Neuronal stem cell (in vitro differentiated cells): Measurements from ENCODE around the gene RPS19.
A peak's percentile ranks its signal among the peaks of the same experiment; 100 is the strongest.

Source experiments
- DNase-seq: peaks from one replicate; pipeline ENCODE4 v3.0.0-alpha.2; 2013; ENCODE audit warnings: low spot score
- H2AFZ ChIP-seq: one replicate; pipeline ENCODE4 v1.6.1; 2013; ENCODE audit warnings: mild to moderate bottlenecking, low read length, inconsistent platforms
- H2AK5ac ChIP-seq: 2 replicates; pipeline ENCODE4 v1.6.1; 2013; ENCODE audit warnings: low read depth, mild to moderate bottlenecking, inconsistent platforms, low read length, moderate library complexity, mixed read lengths
- H2BK120ac ChIP-seq: 2 replicates; pipeline ENCODE4 v1.6.1; 2013; ENCODE audit warnings: low read depth, mild to moderate bottlenecking, inconsistent platforms, low read length, moderate library complexity, mixed read lengths
- H2BK12ac ChIP-seq: one replicate; pipeline ENCODE4 v1.6.1; 2013; ENCODE audit warnings: low read length, inconsistent platforms
- H2BK15ac ChIP-seq: 2 replicates; pipeline ENCODE4 v1.6.1; 2013; ENCODE audit warnings: mild to moderate bottlenecking, low read length, inconsistent platforms, mixed read lengths
- H2BK5ac ChIP-seq: one replicate; pipeline ENCODE4 v1.6.1; 2013; ENCODE audit warnings: inconsistent platforms, mild to moderate bottlenecking, low read length, moderate library complexity
- H3K14ac ChIP-seq: one replicate; pipeline ENCODE4 v1.6.1; 2013; ENCODE audit warnings: low read length, inconsistent platforms
- H3K18ac ChIP-seq: 2 replicates; pipeline ENCODE4 v1.6.1; 2013; ENCODE audit warnings: low read length, inconsistent platforms
- H3K23ac ChIP-seq: 2 replicates; pipeline ENCODE4 v1.6.1; 2013; ENCODE audit warnings: low read depth, mild to moderate bottlenecking, mixed read lengths, low read length, inconsistent platforms; ENCODE audit not compliant: poor library complexity
- H3K27ac ChIP-seq: replicated peaks from 3 replicates; pipeline ENCODE4 v1.5.1; 2013; ENCODE audit warnings: low read length, inconsistent platforms
- H3K27me3 ChIP-seq, 3 experiments: 2 replicates each; pipeline ENCODE4 v1.6.1; 2013; ENCODE audit warnings: low read length in 3 of 3, mild to moderate bottlenecking in 2 of 3, inconsistent platforms in 1 of 3, low read depth in 1 of 3, mixed read lengths in 1 of 3, moderate library complexity in 1 of 3; ENCODE audit not compliant: control insufficient read depth in 3 of 3, insufficient read depth in 3 of 3
- H3K36me3 ChIP-seq, 2 donors: replicated peaks in 1 of 2; 2 replicates each; pipeline ENCODE4 v1.6.1; 2013; ENCODE audit warnings: low read length in 2 of 2; ENCODE audit not compliant: control insufficient read depth in 2 of 2, insufficient read depth in 2 of 2
- H3K4ac ChIP-seq: 2 replicates; pipeline ENCODE4 v1.6.1; 2013; ENCODE audit warnings: inconsistent platforms, mild to moderate bottlenecking, low read length, moderate library complexity
- H3K4me1 ChIP-seq, 2 donors: 1 replicate in 1 of 2; 2 replicates in 1 of 2; pipeline ENCODE4 v1.6.1; 2013; ENCODE audit warnings: low read length in 2 of 2, low read depth in 1 of 2; ENCODE audit not compliant: control insufficient read depth in 2 of 2, insufficient read depth in 1 of 2
- H3K4me2 ChIP-seq: one replicate; pipeline ENCODE4 v1.6.1; 2013; ENCODE audit warnings: mild to moderate bottlenecking, low read length, inconsistent platforms; ENCODE audit not compliant: insufficient read depth, poor library complexity, severe bottlenecking
- H3K4me3 ChIP-seq, 2 donors: 2 replicates each; pipeline ENCODE4 v1.5.1; 2013; ENCODE audit warnings: low read length in 2 of 2, mild to moderate bottlenecking in 2 of 2, inconsistent platforms in 1 of 2, moderate library complexity in 1 of 2
- H3K79me1 ChIP-seq: one replicate; pipeline ENCODE4 v1.6.1; 2013; ENCODE audit warnings: low read depth, mild to moderate bottlenecking, inconsistent platforms, low read length, moderate library complexity
- H3K9ac ChIP-seq: one replicate; pipeline ENCODE4 v1.6.1; 2013; ENCODE audit warnings: mild to moderate bottlenecking, low read depth, low read length, inconsistent platforms; ENCODE audit not compliant: poor library complexity
- H3K9me3 ChIP-seq, 2 donors: replicated peaks in 1 of 2; 2 replicates each; pipeline versions ENCODE3 to v1.6.1; 2013; ENCODE audit warnings: low read length in 2 of 2, mild to moderate bottlenecking in 2 of 2, inconsistent platforms in 1 of 2, low read depth in 1 of 2, mixed read lengths in 1 of 2, moderate library complexity in 1 of 2; ENCODE audit not compliant: control insufficient read depth in 2 of 2, insufficient read depth in 1 of 2
- H4K8ac ChIP-seq: one replicate; pipeline ENCODE4 v1.6.1; 2013; ENCODE audit warnings: low read depth, mild to moderate bottlenecking, inconsistent platforms, low read length, moderate library complexity
- H4K91ac ChIP-seq: one replicate; pipeline ENCODE4 v1.6.1; 2013; ENCODE audit warnings: low read length, low read depth, mild to moderate bottlenecking, inconsistent platforms; ENCODE audit not compliant: poor library complexity
- WGBS, 2 donors: extraction: QIAGEN DNeasy Blood & Tissue Kit; methylation state at CpG; one replicate each; pipeline ENCODE4 v1.1.7; 2013; ENCODE audit warnings: missing lambda C conversion rate in 2 of 2, mixed read lengths in 1 of 2; ENCODE audit not compliant: insufficient read length in 2 of 2, insufficient replicate concordance in 1 of 2; ENCODE audit errors: extremely low coverage in 2 of 2; 5-methylcytosine and 5-hydroxymethylcytosine counted together

The RPS19 gene

GRCh38 chr19:41879080-41879479 is 19.0 kb downstream of the RPS19 start:
- H3K4ac ChIP-seq: no peak overlapping the region
- no peak overlapping the region for H2AFZ ChIP-seq
- no peak overlapping the region for H3K14ac ChIP-seq
- H3K79me1 ChIP-seq: no peaks in the 10 kb centered on the region
- no peak overlapping the region for H3K23ac ChIP-seq
- H3K9me3 ChIP-seq: no peaks in the 10 kb centered on the region
- WGBS, 2 donors: no CpG with 5 or more reads among the region's 21 CpGs
- no peak overlapping the region for H4K91ac ChIP-seq
- H3K4me2 ChIP-seq: no peak overlapping the region
- H2BK12ac ChIP-seq: no peak overlapping the region
- no peak overlapping the region for H3K27ac ChIP-seq
- DNase-seq: no peak
- no peak overlapping the region for H4K8ac ChIP-seq
- no peak overlapping the region for H3K4me3 ChIP-seq
- H3K18ac ChIP-seq: no peak overlapping the region
- no peak overlapping the region for H3K9ac ChIP-seq
- peak overlapping the region; percentile 83 for H2AK5ac ChIP-seq
- H3K27me3 ChIP-seq: peaks cover 0 to 49% (median 21%) of the 10 kb centered on the region in 3 experiments
- peaks cover 5% of the 10 kb centered on the region in 2 donors for H3K4me1 ChIP-seq
- H3K36me3 ChIP-seq: no peaks in the 10 kb centered on the region
- no peak overlapping the region for H2BK5ac ChIP-seq
- no peak overlapping the region for H2BK15ac ChIP-seq
- no peak overlapping the region for H2BK120ac ChIP-seq

- H3K18ac ChIP-seq: no peak overlapping the region
- no peak for DNase-seq
- no peaks in the 10 kb centered on the region for H3K9me3 ChIP-seq
- no CpG with 5 or more reads among the region's 7 CpGs for WGBS, 2 donors
- H3K79me1 ChIP-seq: no peaks in the 10 kb centered on the region
- H3K4me1 ChIP-seq: peaks cover 5 to 8% of the 10 kb centered on the region in 2 donors
- no peak overlapping the region for H3K14ac ChIP-seq
- no peak overlapping the region for H2AK5ac ChIP-seq
- no peak overlapping the region for H2BK12ac ChIP-seq
- H3K9ac ChIP-seq: peak overlapping the region; percentile 37
- no peak overlapping the region for H3K27ac ChIP-seq
- no peak overlapping the region for H3K4ac ChIP-seq
- no peak overlapping the region for H2BK5ac ChIP-seq
- H3K27me3 ChIP-seq: peaks cover 0 to 49% (median 21%) of the 10 kb centered on the region in 3 experiments
- H4K8ac ChIP-seq: no peak overlapping the region
- no peak overlapping the region for H2BK120ac ChIP-seq
- H4K91ac ChIP-seq: no peak overlapping the region
- H3K4me2 ChIP-seq: peak overlapping the region; percentile 0
- H3K36me3 ChIP-seq: no peaks in the 10 kb centered on the region
- H2BK15ac ChIP-seq: no peak overlapping the region
- no peak overlapping the region for H3K23ac ChIP-seq
- H3K4me3 ChIP-seq: no peak overlapping the region
- H2AFZ ChIP-seq: no peak overlapping the region
These were observed 19.7 kb downstream of the RPS19 start for GRCh38 chr19:41879670-41880328.

- Histone ChIP-seq H3K4me2 (no peak overlapping the region), H3K36me3 (no peaks in the 10 kb centered on the region), H3K23ac (no peak overlapping the region), H2BK15ac (no peak overlapping the region), H3K4me3 (no peak overlapping the region), H4K8ac (no peak overlapping the region), H2BK12ac (no peak overlapping the region), H3K18ac (no peak overlapping the region), H3K27ac (no peak overlapping the region), H3K9ac (no peak overlapping the region), H3K79me1 (no peaks in the 10 kb centered on the region), H2BK5ac (no peak overlapping the region), H3K14ac (no peak overlapping the region), H3K4me1 (peaks cover 5 to 11% of the 10 kb centered on the region in 2 donors), H3K4ac (no peak overlapping the region), H3K9me3 (no peaks in the 10 kb centered on the region), H2BK120ac (no peak overlapping the region), H2AFZ (no peak overlapping the region), H3K27me3 (peaks cover 0 to 49% (median 21%) of the 10 kb centered on the region in 3 experiments), H4K91ac (no peak overlapping the region), H2AK5ac (no peak overlapping the region)
- no peak for DNase-seq
- WGBS, 2 donors: no CpG with 5 or more reads among the region's 5 CpGs
These were observed 20.3 kb downstream of the RPS19 start for GRCh38 chr19:41880329-41880708.

GRCh38 chr19:41882568-41883462 is 22.8 kb downstream of the RPS19 start, which contains the start of gene ARHGEF1:
ARHGEF1 (plus strand) TSS chr19:41883184; CDS start chr19:41888083, 4,899 bp downstream.
- H3K4me3 ChIP-seq: peak within 1 kb of the TSS; percentile 83 to 90
- H3K4ac ChIP-seq: no peak within 1 kb of the TSS
- no peak within 1 kb of the TSS for H3K27ac ChIP-seq
- WGBS, 2 donors: no CpG with 5 or more reads among the region's 80 CpGs
- peak within 1 kb of the TSS; percentile 97 for H2AK5ac ChIP-seq
- no peak within 1 kb of the TSS for H2BK15ac ChIP-seq
- no peak for DNase-seq
- H3K9ac ChIP-seq: peak within 1 kb of the TSS; percentile 80
- peak within 1 kb of the TSS; percentile 86 for H3K18ac ChIP-seq
- H3K27me3 ChIP-seq: peaks cover 0 to 42% (median 21%) of the 10 kb centered on the region in 3 experiments
- peaks cover 5 to 11% of the 10 kb centered on the region in 2 donors for H3K4me1 ChIP-seq
- no peaks in the 10 kb centered on the region for H3K79me1 ChIP-seq
- H3K9me3 ChIP-seq: no peaks in the 10 kb centered on the region
- H2AFZ ChIP-seq: peak within 1 kb of the TSS; percentile 88
- peak within 1 kb of the TSS; percentile 84 for H3K14ac ChIP-seq
- peak within 1 kb of the TSS; percentile 86 for H3K23ac ChIP-seq
- H2BK5ac ChIP-seq: no peak within 1 kb of the TSS
- no peak within 1 kb of the TSS for H4K91ac ChIP-seq
- no peak within 1 kb of the TSS for H2BK12ac ChIP-seq
- H2BK120ac ChIP-seq: no peak within 1 kb of the TSS
- H3K4me2 ChIP-seq: peak within 1 kb of the TSS; percentile 89
- no peaks in the 10 kb centered on the region for H3K36me3 ChIP-seq
- H4K8ac ChIP-seq: no peak within 1 kb of the TSS
